ENCODE measurements around the gene STAC3.

Gene STAC3

DNA sequence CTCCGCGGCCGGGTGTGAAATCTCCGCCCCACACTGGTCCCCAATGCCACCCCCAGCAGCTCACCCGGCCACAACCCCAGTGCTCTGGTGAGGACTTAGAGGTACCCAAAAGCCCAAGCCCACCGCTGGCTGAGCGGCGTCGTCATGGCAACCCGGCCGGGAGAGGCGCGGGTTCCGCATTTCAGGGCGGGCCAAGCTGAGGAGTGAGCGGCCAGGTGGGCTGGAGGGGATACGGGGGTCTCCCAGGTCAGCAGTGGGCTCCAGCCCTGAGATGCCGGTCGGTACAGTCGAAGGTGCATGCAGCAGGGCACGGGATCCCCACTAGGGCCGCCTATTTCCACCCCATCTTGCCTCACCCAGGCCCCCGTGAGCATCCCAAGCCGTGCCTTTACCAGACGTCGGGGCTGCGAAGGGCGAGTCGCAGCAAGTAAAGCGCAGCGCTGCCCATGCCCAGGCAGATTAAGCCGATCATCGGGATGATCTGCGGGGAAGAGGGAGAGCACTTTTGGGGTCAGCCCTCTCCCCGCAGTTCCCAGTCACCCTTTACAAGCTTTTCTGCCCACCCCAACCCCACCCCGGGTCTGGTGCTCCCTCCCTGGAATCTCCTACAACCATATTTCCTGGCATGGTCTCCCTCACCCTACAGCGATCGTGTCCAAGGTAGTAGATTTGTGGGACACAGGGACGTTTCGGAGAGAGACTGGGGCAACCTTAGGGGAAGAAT is 14.6 kb downstream of the STAC3 start:
- no peak for DNase-seq (ENCODE audit: low read depth in 3 of 3, low spot score in 1 of 3)

DNA sequence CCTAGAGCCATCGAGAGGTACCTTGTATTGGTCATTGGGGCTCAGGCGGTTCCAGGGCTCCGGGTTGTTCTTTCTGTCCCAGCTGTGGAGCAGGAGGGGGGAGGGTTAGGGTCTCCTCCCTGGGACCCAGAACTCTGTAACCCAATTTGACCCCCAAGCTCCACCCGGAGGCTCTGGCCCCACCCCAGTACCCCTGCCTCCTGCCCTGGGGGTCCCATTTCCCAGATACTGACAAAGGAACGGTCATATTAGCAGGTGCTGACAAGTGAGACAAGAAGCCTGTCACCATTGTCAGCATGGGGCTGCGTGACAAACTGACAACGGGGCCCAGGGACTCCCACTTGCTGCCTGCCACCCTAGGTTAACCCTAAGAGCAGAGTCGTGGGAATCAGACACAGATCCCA is 15.3 kb downstream of the STAC3 start:
- no peak for DNase-seq (ENCODE audit: low read depth in 3 of 3, low spot score in 1 of 3)

DNA sequence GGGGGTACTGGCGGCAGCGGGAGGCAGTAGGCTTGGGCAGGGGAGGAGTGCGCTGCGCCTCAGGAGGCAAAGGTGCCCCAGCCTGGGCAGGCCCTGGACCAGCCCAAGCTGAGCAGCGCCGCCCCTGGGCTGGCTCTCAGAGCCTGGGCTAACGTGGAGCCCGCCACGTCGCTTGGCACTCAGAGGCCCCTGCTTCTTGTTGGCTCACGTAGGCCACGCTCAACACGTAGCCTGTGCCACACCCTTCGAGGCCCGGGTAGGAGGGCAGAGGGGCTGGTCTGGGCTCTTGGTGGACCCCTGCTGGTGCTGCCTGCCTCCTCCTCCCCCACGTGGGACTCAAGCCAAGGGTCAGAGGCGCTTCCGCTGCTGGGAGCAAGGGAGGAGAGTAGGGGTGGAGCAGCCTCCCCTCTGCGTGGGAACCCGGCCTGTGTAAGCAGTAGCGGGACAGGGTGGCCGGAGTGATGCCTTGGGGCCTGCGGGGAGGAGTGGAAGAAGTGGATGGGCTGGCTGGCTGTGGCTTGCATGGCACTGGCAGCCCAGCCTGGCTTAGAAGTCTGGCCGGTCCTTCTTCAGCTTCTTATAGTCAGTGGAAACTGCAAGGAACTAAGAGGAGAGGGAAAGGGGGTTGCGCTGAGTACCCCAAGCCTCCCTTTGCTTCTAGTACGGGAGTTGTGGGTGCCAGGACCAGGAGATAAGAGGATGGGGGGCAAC is 15.8 kb downstream of the STAC3 start:
- DNase-seq (ENCODE audit: low read depth in 3 of 3, low spot score in 1 of 3): no peak

DNA sequence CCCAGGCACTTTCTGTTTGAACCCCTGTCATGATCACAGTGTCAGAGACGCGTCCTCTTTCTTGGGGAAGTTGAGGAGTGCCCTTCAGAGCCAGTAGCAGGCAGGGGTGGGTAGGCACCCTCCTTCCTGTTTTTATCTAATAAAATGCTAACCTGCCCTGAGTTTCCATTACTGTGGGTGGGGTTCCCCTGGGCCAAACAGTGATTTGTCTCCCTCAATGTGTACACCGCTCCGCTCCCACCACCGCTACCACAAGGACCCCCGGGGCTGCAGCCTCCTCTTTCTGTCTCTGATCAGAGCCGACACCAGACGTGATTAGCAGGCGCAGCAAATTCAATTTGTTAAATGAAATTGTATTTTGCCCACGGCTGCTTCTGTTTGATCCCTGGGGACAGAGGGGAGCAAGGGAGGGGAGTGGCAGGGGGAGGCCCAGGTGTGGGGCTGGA is 16.4 kb downstream of the STAC3 start:
- no peak for DNase-seq (ENCODE audit: low read depth in 3 of 3, low spot score in 1 of 3)

DNA sequence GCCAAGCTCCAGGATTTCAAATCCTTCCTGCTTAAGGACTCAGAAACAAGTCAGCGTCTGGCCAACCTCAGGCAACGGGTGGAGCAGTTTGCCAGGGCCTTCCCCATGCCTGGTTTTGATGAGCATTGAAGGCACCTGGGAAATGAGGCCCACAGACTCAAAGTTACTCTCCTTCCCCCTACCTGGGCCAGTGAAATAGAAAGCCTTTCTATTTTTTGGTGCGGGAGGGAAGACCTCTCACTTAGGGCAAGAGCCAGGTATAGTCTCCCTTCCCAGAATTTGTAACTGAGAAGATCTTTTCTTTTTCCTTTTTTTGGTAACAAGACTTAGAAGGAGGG is 16.8 kb downstream of the STAC3 start:
- no peak for DNase-seq (ENCODE audit: low read depth in 3 of 3, low spot score in 1 of 3)

DNA sequence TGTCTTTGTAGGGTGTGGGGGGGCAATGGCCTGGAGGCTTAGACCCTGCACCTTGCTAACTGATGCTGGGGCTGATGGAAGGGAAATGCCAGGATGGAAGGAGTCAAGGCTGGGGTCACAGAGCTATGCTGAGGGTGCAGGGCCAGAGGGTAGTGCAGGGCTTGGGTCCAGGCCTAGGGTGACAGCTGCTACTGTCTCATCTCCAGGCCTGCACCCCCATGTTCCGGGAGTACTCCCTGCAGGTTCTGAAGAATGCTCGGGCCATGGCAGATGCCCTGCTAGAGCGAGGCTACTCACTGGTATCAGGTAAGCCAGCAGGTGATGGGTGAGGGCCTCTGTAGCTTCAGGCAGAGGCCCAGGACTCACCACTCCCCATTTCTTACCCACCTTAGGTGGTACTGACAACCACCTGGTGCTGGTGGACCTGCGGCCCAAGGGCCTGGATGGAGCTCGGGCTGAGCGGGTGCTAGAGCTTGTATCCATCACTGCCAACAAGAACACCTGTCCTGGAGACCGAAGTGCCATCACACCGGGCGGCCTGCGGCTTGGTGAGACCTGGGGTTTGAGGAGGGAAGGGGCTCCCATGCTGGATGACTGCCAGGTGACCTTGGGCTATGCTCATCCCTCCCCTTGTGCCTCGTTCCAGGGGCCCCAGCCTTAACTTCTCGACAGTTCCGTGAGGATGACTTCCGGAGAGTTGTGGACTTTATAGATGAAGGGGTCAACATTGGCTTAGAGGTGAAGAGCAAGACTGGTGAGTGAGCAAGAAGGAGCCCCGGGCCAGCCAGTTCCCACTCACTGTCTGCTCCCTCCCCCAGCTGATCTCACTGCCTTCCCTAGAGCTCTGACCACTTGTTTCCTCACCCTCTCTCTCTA is 17.4 kb downstream of the STAC3 start:
- DNase-seq (ENCODE audit: low read depth in 3 of 3, low spot score in 1 of 3): no peak

DNA sequence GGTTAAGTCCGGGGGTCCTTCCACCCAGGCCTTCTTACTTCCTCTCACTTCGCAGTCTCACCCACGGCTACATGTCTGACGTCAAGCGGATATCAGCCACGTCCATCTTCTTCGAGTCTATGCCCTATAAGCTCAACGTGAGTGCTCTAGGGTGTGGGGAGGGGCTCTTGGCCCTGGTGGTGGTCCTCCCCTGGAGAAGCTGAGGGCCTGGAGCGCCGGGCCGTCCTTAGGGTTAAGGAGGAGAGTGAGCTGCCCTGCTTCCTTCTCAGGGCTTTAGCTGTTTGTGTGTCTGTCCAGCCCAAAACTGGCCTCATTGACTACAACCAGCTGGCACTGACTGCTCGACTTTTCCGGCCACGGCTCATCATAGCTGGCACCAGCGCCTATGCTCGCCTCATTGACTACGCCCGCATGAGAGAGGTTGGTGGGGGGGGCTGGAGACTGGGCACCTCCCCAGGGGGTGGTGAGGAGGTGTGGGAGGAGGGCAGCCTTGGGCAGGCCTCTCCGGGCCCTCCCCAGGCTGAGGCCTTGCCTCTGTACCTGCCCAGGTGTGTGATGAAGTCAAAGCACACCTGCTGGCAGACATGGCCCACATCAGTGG is 18.7 kb downstream of the STAC3 start:
- DNase-seq (ENCODE audit: low read depth in 3 of 3, low spot score in 1 of 3): no peak

DNA sequence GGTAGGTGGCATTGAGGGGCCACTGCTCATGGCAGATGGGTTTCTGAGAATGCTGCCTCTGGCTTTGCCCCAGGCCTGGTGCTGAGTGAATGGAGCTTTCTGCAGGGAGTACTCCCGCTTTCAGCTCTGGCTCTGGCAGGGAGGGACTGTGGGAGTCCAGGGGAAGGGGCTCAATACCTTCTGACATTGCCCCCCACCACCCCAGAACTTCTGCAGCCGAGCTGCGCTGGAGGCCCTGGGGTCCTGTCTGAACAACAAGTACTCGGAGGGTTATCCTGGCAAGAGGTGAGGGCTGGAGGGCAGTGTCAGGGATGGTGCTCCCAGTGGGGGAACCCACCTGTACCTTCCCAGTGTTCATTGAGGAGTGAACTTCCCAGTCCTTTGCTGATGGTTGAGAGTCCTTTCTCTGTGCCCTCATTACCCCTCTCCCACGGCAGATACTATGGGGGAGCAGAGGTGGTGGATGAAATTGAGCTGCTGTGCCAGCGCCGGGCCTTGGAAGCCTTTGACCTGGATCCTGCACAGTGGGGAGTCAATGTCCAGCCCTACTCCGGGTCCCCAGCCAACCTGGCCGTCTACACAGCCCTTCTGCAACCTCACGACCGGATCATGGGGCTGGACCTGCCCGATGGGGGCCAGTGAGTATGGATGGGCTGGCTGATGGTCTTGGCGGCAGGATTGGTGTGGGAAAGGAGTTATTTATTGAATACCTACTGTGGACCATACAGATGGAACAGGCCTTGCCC is 19.5 kb downstream of the STAC3 start:
- DNase-seq (ENCODE audit: low read depth in 3 of 3, low spot score in 1 of 3): no peak

DNA sequence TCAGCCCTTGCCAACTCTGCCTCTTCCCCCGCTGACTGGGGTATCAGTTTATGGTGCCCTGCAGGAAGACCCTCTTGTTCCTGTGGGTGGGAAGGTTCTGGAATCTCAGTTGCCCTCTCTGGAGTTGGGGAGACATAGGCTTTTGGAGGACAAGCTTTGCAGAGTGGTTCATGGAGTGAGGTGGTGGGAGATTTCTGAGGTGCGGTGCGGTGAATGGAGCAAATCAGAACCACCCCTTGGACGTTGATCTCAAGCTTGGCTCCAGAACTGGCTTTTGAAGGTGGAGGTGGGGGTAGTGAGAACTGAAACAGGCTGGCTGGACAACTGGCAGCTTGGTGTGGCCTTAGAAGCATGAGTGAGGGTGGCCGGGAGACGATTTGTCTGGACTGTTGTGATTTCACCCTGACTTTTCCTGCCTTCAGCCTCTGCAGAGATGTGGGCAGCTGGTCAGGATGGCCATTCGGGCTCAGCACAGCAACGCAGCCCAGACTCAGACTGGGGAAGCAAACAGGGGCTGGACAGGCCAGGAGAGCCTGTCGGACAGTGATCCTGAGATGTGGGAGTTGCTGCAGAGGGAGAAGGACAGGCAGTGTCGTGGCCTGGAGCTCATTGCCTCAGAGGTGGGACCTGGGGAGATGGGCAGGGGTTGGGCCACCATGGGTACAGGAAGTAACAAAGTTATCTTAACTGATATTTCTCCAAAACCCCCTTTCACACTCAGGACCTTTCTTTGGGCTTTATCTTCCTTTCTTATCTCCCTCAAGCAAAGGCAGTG is 20.4 kb downstream of the STAC3 start:
- DNase-seq (ENCODE audit: low read depth in 3 of 3, low spot score in 1 of 3): no peak

DNA sequence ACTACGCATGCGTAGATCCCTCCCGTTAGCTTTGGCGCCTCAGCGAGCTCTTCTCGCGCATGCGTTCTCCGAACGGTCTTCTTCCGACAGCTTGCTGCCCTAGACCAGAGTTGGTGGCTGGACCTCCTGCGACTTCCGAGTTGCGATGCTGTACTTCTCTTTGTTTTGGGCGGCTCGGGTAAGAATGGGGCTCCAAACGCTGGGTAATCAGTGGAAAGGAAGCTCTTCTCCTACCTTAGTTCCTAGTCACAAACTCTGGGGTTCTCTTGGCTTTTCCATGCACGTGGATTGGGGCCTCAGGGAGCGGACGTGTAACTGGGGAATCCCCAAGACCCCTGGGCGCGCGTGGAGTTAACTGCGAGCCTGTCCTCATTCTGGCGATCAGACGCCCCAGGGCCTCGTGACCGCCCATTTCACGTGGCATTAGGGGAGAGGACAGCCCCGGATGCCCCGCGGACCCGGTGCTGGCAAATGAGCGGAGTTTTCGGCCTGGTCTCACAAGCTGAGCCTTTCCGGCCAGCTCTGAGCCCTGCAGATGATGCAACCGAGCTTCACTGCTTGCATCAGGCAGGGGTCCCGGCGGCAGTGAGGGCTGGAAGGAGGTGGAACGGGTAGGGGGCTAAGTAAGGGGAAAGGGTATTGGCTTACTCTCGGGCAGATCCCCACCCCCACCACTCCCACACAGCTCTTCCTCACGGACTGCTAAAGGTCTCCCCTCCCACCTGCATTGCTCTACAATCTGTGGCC is 21.2 kb downstream of the STAC3 start, which contains the start of gene SHMT2:
SHMT2 (plus strand) TSS at position 78 of the 747 bp plus-strand sequence; CDS start at position 146, 68 bp downstream.
- peak; percentile 76 to 89 (median 85) for DNase-seq (ENCODE audit: low read depth in 3 of 3, low spot score in 1 of 3)

DNA sequence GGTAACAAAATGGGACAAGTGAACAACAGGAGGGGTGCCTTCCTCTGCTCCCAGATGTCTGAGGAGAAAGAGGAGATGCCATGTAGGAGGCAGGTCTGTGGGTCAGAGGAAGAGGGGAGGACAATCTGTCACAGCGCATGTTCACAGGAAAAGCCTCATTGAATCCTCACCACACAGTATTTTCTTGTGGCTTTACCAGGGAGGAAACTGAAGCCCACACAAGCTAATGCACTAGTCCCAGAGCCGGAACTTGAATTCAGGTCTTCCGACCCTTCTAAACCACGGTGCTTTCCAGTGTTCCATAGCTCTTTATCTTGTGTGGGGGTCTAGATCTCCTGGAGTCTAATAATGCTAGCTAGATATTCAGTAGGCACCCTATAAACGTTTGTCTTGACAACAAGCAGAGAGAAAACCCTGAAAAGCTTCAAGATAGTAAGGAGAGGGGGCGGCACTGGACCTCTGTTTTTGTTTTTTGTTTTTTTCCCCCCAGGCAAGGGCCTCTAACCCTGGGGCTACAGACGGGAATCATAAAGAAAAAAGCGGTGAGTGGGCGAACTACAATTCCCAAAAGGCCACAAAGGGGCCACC is 21.8 kb downstream of the STAC3 start:
- no peak for DNase-seq (ENCODE audit: low read depth in 3 of 3, low spot score in 1 of 3)

DNA sequence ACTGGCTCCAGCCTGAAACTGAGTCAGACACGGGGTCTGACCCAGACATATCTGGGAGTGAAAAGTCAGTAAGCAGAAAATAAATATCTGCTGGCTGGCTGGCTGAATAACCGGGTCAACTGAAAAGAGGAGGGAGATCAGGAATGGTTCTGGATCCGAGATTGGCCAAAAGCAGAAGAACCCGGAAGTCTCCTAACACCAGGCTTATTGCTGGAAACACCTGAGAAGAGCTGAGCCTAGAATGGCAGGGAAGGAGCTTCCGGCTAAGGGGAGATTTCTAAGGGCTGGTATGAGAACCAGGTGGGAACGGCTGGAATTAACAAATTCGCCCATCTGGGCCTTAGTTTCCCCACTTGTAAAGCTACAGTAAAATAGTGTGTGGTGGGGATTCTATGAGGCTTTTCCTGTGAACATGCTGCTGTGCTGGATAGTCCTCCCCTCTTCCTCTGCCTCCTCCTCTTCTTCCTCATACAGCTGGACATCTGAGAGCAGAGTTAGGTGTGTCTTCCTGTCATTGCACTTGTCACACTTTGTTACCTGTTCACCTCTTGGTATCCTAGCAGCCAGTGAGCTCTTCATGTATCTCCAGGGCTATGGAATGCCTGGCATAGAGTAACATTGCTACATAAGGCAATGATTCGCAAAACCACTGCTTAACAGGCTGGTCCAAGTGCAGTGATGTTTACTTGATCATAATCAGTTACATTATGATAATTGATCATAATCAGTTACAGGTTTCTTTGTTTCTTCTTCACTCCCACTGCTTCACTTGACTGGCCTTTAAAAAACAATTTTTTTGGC is 23.5 kb downstream of the STAC3 start:
- DNase-seq (ENCODE audit: low read depth in 3 of 3, low spot score in 1 of 3): no peak

DNA sequence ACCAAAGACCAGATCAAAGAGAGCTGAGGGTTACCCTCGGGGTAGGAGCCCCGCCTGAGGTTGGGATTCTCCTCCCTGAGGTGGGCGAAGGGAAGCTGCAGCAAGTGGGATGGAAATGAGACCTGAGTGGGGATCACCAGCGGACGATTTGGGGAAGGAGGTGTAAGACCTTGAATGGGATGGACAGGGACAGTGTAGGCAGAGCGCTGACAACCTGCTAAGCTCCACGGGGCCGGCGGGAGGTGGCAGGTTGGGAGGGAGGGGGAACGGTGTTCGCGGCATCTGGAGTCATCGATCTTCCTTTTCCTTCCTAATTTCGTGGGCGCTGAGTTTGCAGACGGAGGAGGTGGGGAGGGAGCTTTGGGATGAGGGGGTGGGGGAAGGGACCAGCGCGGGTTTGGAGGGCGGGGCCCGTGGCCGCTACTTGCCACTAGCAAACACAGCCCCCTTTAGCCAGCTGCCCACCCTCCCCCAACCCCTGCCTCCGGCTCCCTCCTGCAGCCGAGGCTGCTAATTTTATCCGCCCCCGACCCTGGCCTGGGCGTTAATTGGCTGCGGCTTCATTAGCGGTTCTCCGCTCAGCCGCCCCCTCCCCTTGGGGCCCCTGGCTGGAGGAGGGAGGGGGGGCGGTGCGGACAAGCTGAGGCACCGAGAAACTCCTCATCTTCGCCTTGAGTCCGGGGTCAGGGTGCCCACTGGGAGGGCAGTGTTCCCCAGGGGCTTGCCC is 24.2 kb downstream of the STAC3 start:
- DNase-seq (ENCODE audit: low read depth in 3 of 3, low spot score in 1 of 3): no peak

DNA sequence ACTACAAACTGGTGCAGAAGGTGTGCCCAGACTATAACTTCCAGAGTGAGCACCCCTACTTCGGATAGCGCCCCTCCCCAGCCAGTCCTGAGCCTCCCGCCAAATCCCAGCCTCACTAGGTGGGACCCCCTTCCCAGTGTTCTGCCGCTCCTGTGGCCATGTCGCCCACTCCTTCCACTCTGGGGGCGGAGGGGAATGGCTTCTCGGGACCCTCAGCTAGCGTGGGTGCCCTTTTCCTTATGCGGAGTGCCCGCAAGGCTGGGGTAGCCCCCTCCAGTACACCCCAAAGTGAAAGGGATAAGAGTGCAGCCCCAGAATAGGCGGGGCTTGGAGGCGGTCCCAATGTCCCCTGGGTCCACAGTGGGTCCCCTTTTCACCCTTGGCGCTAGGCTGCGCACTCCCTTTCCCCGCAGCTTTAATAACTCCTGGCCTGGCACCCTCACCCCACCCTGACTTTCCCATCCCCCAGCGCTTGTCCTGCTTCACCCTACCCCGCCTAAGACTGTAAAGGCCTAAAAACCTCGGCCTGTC is 25.2 kb downstream of the STAC3 start:
- no peak for DNase-seq (ENCODE audit: low read depth in 3 of 3, low spot score in 1 of 3)

DNA sequence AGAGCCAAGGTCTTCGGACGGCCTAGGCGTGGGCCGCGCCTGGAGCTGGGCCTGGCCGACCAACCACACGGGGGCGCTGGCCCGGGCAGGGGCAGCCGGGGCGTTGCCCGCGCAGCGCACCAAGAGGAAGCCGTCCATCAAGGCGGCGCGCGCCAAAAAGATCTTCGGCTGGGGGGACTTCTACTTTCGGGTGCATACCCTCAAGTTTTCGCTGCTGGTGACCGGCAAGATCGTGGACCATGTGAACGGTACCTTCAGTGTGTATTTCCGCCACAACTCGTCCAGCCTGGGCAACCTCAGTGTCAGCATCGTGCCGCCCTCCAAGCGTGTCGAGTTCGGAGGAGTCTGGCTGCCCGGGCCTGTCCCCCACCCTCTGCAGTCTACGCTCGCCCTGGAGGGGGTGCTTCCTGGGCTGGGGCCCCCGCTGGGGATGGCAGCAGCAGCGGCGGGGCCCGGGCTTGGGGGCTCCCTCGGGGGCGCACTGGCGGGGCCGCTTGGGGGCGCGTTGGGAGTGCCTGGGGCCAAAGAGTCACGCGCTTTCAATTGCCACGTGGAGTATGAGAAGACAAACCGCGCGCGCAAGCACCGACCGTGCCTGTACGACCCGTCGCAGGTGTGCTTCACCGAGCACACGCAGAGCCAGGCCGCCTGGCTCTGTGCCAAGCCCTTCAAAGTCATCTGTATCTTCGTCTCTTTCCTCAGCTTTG is 25.9 kb downstream of the STAC3 start:
- no peak for DNase-seq (ENCODE audit: low read depth in 3 of 3, low spot score in 1 of 3)

DNA sequence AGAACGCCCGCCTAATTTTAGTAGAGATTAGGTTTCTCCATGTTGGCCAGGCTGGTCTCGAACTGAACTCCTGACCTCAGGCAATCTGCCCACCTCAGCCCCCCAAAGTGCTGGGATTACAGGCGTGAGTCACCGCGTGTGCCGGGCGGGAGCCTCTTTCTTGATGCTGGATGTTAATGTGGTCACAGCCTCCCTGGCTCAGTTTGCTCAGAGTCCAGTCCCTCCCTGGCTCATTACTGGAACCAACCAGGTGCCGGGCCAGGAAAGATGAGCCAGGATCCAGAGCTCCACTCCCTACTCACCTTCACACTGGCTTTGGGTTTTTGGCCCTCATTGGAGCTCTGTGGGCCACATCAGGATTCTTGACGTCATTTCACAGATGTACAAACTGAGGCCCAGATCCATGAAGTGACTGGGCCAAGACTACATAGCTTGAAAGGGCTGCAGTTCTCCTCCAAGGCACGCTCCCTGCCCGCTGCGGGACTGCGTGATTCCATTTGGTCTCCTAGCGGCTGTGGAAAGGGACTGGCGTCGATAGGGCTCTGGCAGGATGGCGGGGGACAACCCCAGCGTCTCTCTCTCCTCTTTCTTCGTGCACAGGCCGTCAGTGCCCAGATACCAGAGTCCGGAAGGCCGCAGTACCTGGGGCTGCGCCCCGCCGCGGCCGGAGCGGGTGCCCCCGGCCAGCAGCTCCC is 26.6 kb downstream of the STAC3 start:
- no peak for DNase-seq (ENCODE audit: low read depth in 3 of 3, low spot score in 1 of 3)
